K562 (cell line): ENCODE results near the gene CDYL. TPM values are rescaled to one million over a fixed set of nuclear protein-coding genes. Genes with fewer than 3 reads are reported as not detected.

Experiments used
- ATAC-seq: fragments of 200-7000 bp; cut with Tn5 transposase; 3 replicates; pipeline ENCODE4 v1.9.1; 2020; ENCODE audit warnings: moderate library complexity
- BruUV-seq: library from RNA; stranded (reverse); fragments of 400-500 nt; replicated peaks from 2 replicates; lab custom pipeline; 2021; lab: Mats Ljungman, UMichigan
- CTCF ChIA-PET: fragments of 300-600 bp; formaldehyde crosslinking; extraction: SDS; loops from one replicate; lab custom pipeline; 2021; ENCODE audit warnings: low intra/inter-chr PET ratio; lab: Yijun Ruan, JAX
- POLR2A ChIA-PET: fragments of 300-600, 350-650 bp; sonication (Branson Sonifier 250); formaldehyde crosslinking; extraction: SDS; loops from one replicate; lab custom pipeline; 2021; ENCODE audit warnings: antibody characterized with exemption, inconsistent platforms; lab: Yijun Ruan, JAX
- DNase-seq, 4 experiments: peaks; one replicate each; pipeline versions ENCODE4 v3.0.0 to v3.0.0-alpha.2; 2011 to 2018; ENCODE audit warnings: low spot score in 3 of 4, mixed read lengths in 3 of 4; ENCODE audit errors: extremely low read depth in 1 of 4
- FAIRE-seq: peaks from 2 replicates; lab custom pipeline; 2011; peaks lifted over from hg19 to GRCh38; lab: Jason Lieb, UNC
- H2AFZ ChIP-seq: 2 replicates; pipeline ENCODE4 v1.6.0; 2011; ENCODE audit warnings: low read depth, low read length, control low read depth, inconsistent platforms
- H3K27ac ChIP-seq: fragments of 200-600 bp; 3 replicates; pipeline ENCODE4 v1.8.0; 2011; ENCODE audit warnings: low read depth, mild to moderate bottlenecking, control low read depth, inconsistent platforms, low read length, moderate library complexity, mixed read lengths; ENCODE audit errors: extremely low read depth
- H3K27me3 ChIP-seq, 2 experiments: fragments of 300-600 bp in 1 of 2; 2 replicates in 1 of 2; 3 replicates in 1 of 2; pipeline versions ENCODE4 v1.6.0 to v1.8.0; 2011; ENCODE audit warnings: inconsistent platforms in 2 of 2, low read length in 2 of 2, mild to moderate bottlenecking in 1 of 2, mixed read lengths in 1 of 2, moderate library complexity in 1 of 2; ENCODE audit not compliant: control insufficient read depth in 2 of 2, insufficient read depth in 2 of 2
- H3K36me3 ChIP-seq: fragments of 300-600 bp; 3 replicates; pipeline ENCODE4 v1.8.0; 2011; ENCODE audit warnings: mild to moderate bottlenecking, low read length, inconsistent platforms; ENCODE audit not compliant: control insufficient read depth, insufficient read depth
- H3K4me1 ChIP-seq, 2 experiments: fragments of 200-600 bp in 1 of 2; replicated peaks in 1 of 2; 2 replicates in 1 of 2; 3 replicates in 1 of 2; pipeline versions ENCODE4 v1.5.1 to v1.8.0; 2011; ENCODE audit warnings: inconsistent platforms in 2 of 2, low read length in 2 of 2, mild to moderate bottlenecking in 1 of 2, mixed read lengths in 1 of 2, moderate library complexity in 1 of 2; ENCODE audit not compliant: control insufficient read depth in 2 of 2, insufficient read depth in 2 of 2
- H3K4me2 ChIP-seq: 2 replicates; pipeline ENCODE4 v1.6.1; 2011; ENCODE audit warnings: low read length, control low read depth, inconsistent platforms, mixed read lengths; ENCODE audit not compliant: insufficient read depth
- H3K4me3 ChIP-seq: fragments of 200-600 bp; sonication (generic), shearing (Covaris generic); 2 replicates; pipeline ENCODE4 v1.5.1; 2016; ENCODE audit warnings: control low read depth, inconsistent platforms
- H3K79me2 ChIP-seq: fragments of 200-600 bp; 3 replicates; pipeline ENCODE4 v1.8.0; 2011; ENCODE audit warnings: low read length, inconsistent platforms; ENCODE audit not compliant: control insufficient read depth, insufficient read depth
- H3K9ac ChIP-seq, 2 experiments: 2 replicates each; pipeline versions ENCODE4 v1.6.0 to v1.6.1; 2011; ENCODE audit warnings: low read depth in 2 of 2, low read length in 2 of 2, control low read depth in 1 of 2, inconsistent platforms in 1 of 2, mild to moderate bottlenecking in 1 of 2, mixed read lengths in 1 of 2; ENCODE audit not compliant: insufficient read depth in 1 of 2
- H3K9me1 ChIP-seq: one replicate; pipeline ENCODE4 v1.6.0; 2011; ENCODE audit warnings: inconsistent platforms, mild to moderate bottlenecking, low read length, moderate library complexity; ENCODE audit not compliant: control insufficient read depth, insufficient read depth
- H3K9me3 ChIP-seq: replicated peaks from 2 replicates; pipeline ENCODE4 v1.5.1; 2011; ENCODE audit warnings: low read depth, low read length, inconsistent platforms; ENCODE audit not compliant: control insufficient read depth, insufficient read depth
- H4K20me1 ChIP-seq: replicated peaks from 2 replicates; pipeline ENCODE4 v1.6.1; 2011; ENCODE audit warnings: low read length, inconsistent platforms, mixed read lengths; ENCODE audit not compliant: control insufficient read depth, insufficient read depth
- ASH1L ChIP-seq: fragments of 450-650 bp; IDR thresholded peaks from 2 replicates; pipeline ENCODE4 v1.6.1; 2018; ENCODE audit warnings: borderline replicate concordance, mild to moderate bottlenecking, low read depth; ENCODE audit not compliant: partially characterized antibody
- CEBPB ChIP-seq: fragments of 450-650 bp; IDR thresholded peaks from 2 replicates; pipeline ENCODE4 v1.6.1; 2016; ENCODE audit warnings: missing genetic modification characterization, missing compliant biosample characterization
- CEBPG ChIP-seq, 3 experiments: fragments of 200-800 bp in 1 of 3; sonication (Bioruptor generic) in 1 of 3; sonication (generic) in 1 of 3; formaldehyde crosslinking in 1 of 3; IDR thresholded peaks in 2 of 3; conservative IDR thresholded peaks in 1 of 3; 2 replicates each; pipeline versions ENCODE4 v1.6.1 to v1.8.0; 2016 to 2022; ENCODE audit warnings: missing compliant biosample characterization in 2 of 3, missing genetic modification characterization in 2 of 3, mild to moderate bottlenecking in 1 of 3, missing genetic modification reagents in 1 of 3
- CREB3L1 ChIP-seq: fragments of 450-650 bp; IDR thresholded peaks from 2 replicates; pipeline ENCODE4 v1.6.1; 2014; ENCODE audit warnings: low read depth, mild to moderate bottlenecking, moderate library complexity, borderline replicate concordance
- GTF2F1 ChIP-seq: IDR thresholded peaks from 2 replicates; pipeline ENCODE4 v1.6.1; 2011; ENCODE audit warnings: low read depth, low read length, improper control_type of control experiment
- HDAC1 ChIP-seq, 2 experiments: fragments of 450-650 bp; IDR thresholded peaks; 2 replicates each; pipeline ENCODE4 v1.6.1; 2016 to 2017; ENCODE audit warnings: inconsistent platforms in 1 of 2, mild to moderate bottlenecking in 1 of 2, moderate library complexity in 1 of 2
- IFI16 ChIP-seq: fragments of 250-450 bp; sonication (Bioruptor Pico); IDR thresholded peaks from 2 replicates; pipeline ENCODE4 v2.1.2; 2022; ENCODE audit warnings: mild to moderate bottlenecking, inconsistent platforms
- MCM3 ChIP-seq: fragments of 450-650 bp; IDR thresholded peaks from 2 replicates; pipeline ENCODE4 v1.6.1; 2016
- MED1 ChIP-seq: sonication (generic); formaldehyde crosslinking; IDR thresholded peaks from 2 replicates; pipeline ENCODE4 v1.8.1; 2023; ENCODE audit warnings: missing genetic modification reagents, borderline replicate concordance
- PHF20 ChIP-seq: fragments of 450-650 bp; IDR thresholded peaks from 2 replicates; pipeline ENCODE4 v1.6.1; 2018; ENCODE audit not compliant: partially characterized antibody
- SREBF2 ChIP-seq: sonication (generic); formaldehyde crosslinking; IDR thresholded peaks from 2 replicates; pipeline ENCODE4 v1.4.0; 2020; ENCODE audit warnings: mild to moderate bottlenecking, missing genetic modification reagents
- STAT5A ChIP-seq: IDR thresholded peaks from 2 replicates; pipeline ENCODE4 v1.6.1; 2012; ENCODE audit warnings: low read length, inconsistent platforms, borderline replicate concordance
- TSC22D4 ChIP-seq: fragments of 450-650 bp; IDR thresholded peaks from 2 replicates; pipeline ENCODE4 v1.6.1; 2016; ENCODE audit warnings: missing genetic modification characterization, missing biosample characterization, control low read depth
- XRCC5 ChIP-seq: fragments of 200-400 bp; formaldehyde crosslinking; IDR thresholded peaks from 2 replicates; pipeline ENCODE4 v1.6.1; 2017; ENCODE audit warnings: low read depth, mild to moderate bottlenecking, low read length
- ZBTB26 ChIP-seq: fragments of 450-650 bp; formaldehyde crosslinking; IDR thresholded peaks from 2 replicates; pipeline ENCODE4 v1.4.0; 2022; ENCODE audit warnings: missing genetic modification characterization
- ZNF165 ChIP-seq: fragments of 250-450 bp; sonication (Bioruptor Pico); IDR thresholded peaks from 2 replicates; pipeline ENCODE4 v1.4.0; 2020; ENCODE audit warnings: borderline replicate concordance
- ZNF444 ChIP-seq: fragments of 250-450 bp; sonication (Bioruptor Pico); IDR thresholded peaks from 2 replicates; pipeline ENCODE4 v1.4.0; 2020; ENCODE audit warnings: mild to moderate bottlenecking, moderate library complexity
- ZNF583 ChIP-seq: fragments of 250-450 bp; sonication (Bioruptor Pico); IDR thresholded peaks from 2 replicates; pipeline ENCODE4 v1.4.0; 2020
- ZNF668 ChIP-seq: fragments of 250-450 bp; sonication (Bioruptor Pico); IDR thresholded peaks from 2 replicates; pipeline ENCODE4 v1.8.0; 2022; ENCODE audit warnings: mild to moderate bottlenecking, inconsistent platforms
- WGBS: fragments of 100-300 bp; shearing (Covaris generic); methylation state at CpG from one replicate; pipeline ENCODE4 v1.1.6; 2016; ENCODE audit warnings: low coverage, mixed read lengths; ENCODE audit not compliant: insufficient coverage; ENCODE audit errors: missing lambda C conversion rate; 5-methylcytosine and 5-hydroxymethylcytosine counted together
- in situ Hi-C: fragments of 300-500 bp; cut with MboI; formaldehyde crosslinking; loops from 4 replicates; pipeline ENCODE4 v1.15.0; 2018; ENCODE audit warnings: inconsistent platforms, mixed read lengths
- intact Hi-C: fragments of 100-400 bp; cut with micrococcal nuclease; formaldehyde crosslinking; loops from 2 replicates; pipeline ENCODE4 v1.14.2; 2022
- polyA plus RNA-seq, 8 experiments: library from polyadenylated mRNA; depleted of rRNA in 4 of 8; stranded (reverse) in 5 of 8; unstranded in 3 of 8; fragments of >200 nt; fragmentation: Nextera tagmentation in 2 of 8; fragmentation: Illumina TruSeq in 1 of 8; extraction: Ambion mirVana in 2 of 8; extraction: Trizol in 1 of 8; gene quantifications; 2 replicates each; pipeline versions ENCODE4 v1.2.1 to v1.2.3, GENCODE V29; 2011 to 2014; ENCODE audit warnings: inconsistent platforms in 1 of 8, missing spikeins in 1 of 8
- total RNA-seq, 7 experiments: library from RNA; depleted of rRNA in 6 of 7; stranded (reverse); fragments of >200 nt in 6 of 7; fragmentation: Illumina TruSeq in 2 of 7; extraction: Trizol in 2 of 7; gene quantifications; 2 replicates each; pipeline versions ENCODE4 v1.2.1 to v1.2.3, GENCODE V29; 2011 to 2021; ENCODE audit warnings: low replicate concordance in 1 of 7

CDYL gene
- total and polyA plus RNA-seq, 9 of the 15 experiments (the other 6 are each of a cell fraction or from before 2014, with no cell fraction given), result 8.1 to 45.8 (median 40.8) TPM

- TF ChIP-seq ZNF583 (CRISPR knock-in tag) (no peak), MED1 (CRISPR knock-in tag) (no peak), CREB3L1 (no peak), HDAC1 (IDR thresholded peaks at IDR 0.05) (no peak), ASH1L (no peak), PHF20 (no peak), ZBTB26 (CRISPR knock-in tag) (no peak), TSC22D4 (no peak)
Observed at GRCh38 chr6:4815584-4815983, 39.4 kb downstream of the CDYL start (continued).

GRCh38 chr6:4816904-4817303, 40.7 kb downstream of the CDYL start:
- BruUV-seq, result no TSS peak
- Histone ChIP-seq H3K4me3 (no peak overlapping the region), H3K4me1 (peaks cover 0 to 9% of the 10 kb centered on the region in 2 experiments; a peak in 2 of 5 replicates), H3K27ac (no peak overlapping the region), H4K20me1 (peaks cover 18% of the 10 kb centered on the region), H2AFZ (no peak overlapping the region), H3K27me3 (no peaks in the 10 kb centered on the region), H3K36me3 (no peaks in the 10 kb centered on the region), H3K9ac (no peak overlapping the region), H3K4me2 (no peak overlapping the region), H3K9me3 (no peaks in the 10 kb centered on the region), H3K79me2 (peaks cover 92% of the 10 kb centered on the region), H3K9me1 (peaks cover 2% of the 10 kb centered on the region)
- DNase-seq (no peak), FAIRE-seq (no peak), ATAC-seq (no peak)
- 88% methylated on average over 2 of the region's 2 CpGs for WGBS
- intact Hi-C loops, result no loop called here
- ChIA-PET CTCF (no interaction called here), POLR2A (interaction anchor here (0.6 to 1.4 kb wide), 5 partner anchors 10 to 639 kb away, joined by 3 to 5 read pairs (median 4); no protein-coding TSS in a partner anchor)
- in situ Hi-C loops, result no loop called here
- no peak for TF ChIP-seq STAT5A
- TF ChIP-seq ZNF165 (CRISPR knock-in tag), result no peak
- no peak for TF ChIP-seq CEBPG (CRISPR knock-in tag; IDR thresholded peaks at IDR 0.05)
- TF ChIP-seq CEBPG (tag; conservative IDR thresholded peaks at IDR 0.05 in 1 of 2, IDR thresholded peaks at IDR 0.05 in 1 of 2), result peak; percentile 56 to 88; a peak in 3 of 4 replicates
- TF ChIP-seq XRCC5, result no peak
- TF ChIP-seq IFI16, result no peak
- TF ChIP-seq CEBPB (tag), result peak; percentile 92
- TF ChIP-seq SREBF2, result no peak
- no peak for TF ChIP-seq ZNF668
- TF ChIP-seq ZNF444 (CRISPR knock-in tag), result no peak
- TF ChIP-seq MCM3, result no peak
- no peak for TF ChIP-seq TSC22D4
- TF ChIP-seq GTF2F1, result no peak
- no peak for TF ChIP-seq ZBTB26 (CRISPR knock-in tag)
